GM18508 (cell line): Measurements from ENCODE around the gene LRP1B.

Experiments
- ATAC-seq: cut with Tn5 transposase; IDR thresholded peaks from one replicate; pipeline ENCODE4 v1.9.1; 2021; ENCODE audit warnings: moderate number of reproducible peaks; ENCODE audit not compliant: insufficient read depth, unreplicated experiment

The LRP1B gene

DNA sequence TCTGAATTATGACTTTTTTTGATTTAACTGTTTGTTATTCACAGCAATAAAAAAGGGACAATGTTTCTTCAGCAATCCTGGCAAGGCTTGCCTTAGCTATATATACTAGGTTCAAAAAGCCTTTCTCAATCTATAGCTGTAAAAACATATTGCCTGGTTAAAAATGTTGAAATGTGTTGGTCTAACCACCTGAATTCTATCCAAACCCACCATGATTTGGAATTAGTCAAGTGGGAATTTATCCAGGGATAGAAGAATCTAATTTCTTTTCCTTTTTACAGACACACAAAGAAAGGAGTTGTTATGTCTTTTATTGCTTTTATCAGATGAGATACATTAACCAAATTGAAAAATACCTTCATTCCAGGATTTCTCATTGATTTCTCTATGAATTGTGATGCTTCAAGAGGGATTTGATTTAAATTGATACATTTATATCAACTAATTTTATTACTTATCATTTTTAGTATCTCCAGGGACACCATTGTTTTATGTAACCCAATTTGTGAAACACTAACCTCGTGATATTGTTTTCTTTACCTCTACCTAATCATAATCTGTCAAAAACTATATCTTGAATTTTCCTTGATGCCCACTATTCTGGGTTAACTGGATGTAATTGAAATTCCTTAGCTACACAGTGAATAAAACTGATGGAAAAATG, 88.1 kb downstream of the LRP1B start:
- ATAC-seq: no peak

DNA sequence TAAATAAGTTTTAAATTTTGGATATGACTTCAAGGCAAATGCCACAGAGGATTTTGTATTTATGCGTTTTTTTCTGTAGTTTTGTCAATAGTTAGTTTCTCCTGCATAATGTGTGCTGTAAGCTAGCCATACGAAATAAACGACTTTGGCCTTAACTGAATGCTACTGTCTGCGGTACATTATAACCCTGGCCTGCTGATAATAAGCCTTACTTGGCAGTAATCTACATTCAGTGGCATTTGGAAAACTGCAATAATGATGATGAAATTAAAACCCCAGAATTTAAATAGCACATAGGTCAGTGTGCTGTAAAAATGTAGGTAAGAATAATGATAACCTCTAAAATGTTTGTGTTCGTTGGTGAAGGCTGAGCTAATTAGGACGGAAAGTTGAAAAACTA, 88.8 kb downstream of the LRP1B start:
- no peak for ATAC-seq

DNA sequence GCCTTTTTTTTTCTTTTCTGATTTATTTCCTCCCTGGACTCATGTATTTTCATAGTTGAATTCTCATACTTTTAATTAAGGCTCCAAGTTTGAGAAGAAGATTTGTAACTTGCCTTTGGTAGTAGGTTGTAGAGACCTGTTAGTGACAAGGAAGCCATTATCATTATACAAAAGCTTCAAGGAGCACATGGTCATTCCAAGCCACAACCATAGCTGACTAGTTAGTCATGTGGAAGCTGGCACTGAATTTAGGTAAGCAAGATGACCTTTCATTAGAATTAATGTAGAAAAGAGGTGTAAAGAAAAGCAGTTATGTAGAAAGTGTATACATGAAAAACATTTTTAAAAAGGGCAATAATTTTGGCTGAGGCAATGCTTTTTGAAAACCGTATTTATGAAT, 89.7 kb downstream of the LRP1B start:
- no peak for ATAC-seq

DNA sequence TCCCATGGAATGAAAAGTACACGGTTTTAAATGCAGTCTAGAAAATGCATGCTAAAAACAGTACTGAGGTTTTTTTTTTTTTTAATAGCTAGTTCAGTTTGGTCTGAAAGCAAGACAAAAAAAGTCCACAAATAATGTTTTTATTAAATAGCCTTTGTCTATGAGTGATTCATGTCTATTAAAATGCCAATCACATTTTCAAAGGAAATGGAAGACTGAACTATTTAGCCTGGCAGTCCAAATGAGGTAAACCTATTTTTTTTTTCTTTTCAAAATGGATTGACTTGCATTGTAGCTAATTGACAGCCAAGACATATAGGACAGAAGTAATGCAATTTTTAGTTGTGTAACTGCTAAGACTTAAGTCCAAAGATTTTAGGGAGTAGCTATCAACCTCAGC, 90.3 kb downstream of the LRP1B start:
- ATAC-seq: no peak

DNA sequence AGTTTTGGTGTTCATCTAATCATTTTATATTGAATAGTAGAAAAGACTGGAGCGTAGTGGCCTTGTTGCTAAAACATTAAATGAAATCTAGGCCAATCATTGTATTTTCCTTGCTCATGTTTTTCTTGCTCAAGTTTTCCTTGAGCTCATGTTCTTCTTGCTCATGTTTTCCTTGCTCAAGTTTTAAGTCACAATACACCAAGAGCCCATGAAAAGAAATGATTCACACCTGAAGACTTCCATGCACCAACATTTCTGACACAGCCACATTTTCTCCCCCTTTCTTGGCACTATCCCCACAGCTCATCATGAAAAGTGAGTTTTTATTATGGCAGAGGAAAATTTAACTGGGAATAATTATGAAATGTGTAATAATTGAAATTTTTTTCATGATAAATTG, 92.0 kb downstream of the LRP1B start:
- ATAC-seq: no peak

DNA sequence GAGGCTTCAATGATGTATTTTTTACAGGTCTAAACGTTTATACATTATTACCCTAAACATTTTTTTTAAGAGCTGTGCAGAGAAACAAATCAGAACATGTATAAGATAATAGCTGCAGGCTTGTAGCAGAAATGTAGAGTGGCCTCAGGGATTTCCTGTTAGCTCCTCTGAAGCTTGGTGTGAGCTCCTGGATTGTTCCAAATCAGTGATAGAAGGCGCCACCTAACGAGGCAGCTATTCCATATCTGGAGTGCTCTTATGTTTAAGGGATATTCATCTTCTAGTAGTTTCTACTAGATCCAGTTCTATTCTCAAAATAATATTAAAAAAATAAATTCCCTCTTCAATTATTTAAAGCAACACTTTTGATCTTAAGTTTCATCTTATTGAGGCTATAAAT, 93.1 kb downstream of the LRP1B start:
- no peak for ATAC-seq

DNA sequence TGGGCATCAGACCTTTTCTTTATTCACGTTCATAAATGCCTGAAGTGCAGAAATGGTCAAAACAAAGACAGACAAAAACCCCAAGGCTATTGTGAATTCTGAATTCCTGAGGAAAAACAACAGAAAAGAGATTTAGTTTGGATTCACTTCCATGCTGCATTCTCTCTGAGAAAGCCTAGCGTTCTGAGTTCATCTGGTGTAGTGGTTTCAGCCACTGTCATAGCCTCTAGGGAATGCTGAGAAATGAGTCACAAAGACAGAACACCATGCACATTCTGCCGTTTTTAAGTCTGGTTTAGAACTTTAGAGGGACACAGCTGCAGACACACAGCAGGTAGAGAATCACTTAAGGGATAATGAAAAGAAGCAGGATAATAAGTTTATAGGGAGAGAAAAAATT, 93.8 kb downstream of the LRP1B start:
- ATAC-seq: no peak

DNA sequence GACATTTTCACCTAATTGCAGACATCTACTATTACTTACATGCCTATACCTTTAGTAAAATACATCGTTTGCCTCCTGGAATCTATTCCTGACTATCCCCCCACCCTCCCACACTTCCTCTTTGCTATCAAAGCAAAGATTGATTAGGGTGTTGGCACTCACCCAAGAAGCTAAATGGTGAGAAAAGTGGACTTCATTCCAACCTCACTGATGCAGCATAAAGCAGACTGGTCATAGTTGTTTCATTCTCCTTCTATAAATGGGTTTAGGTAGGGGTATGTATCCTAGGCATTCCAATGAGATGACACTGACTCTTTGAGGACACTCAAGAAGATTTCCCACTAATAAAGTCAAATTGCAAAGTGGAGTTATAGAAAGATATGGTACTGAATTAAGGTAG, 97.4 kb downstream of the LRP1B start:
- no peak for ATAC-seq

DNA sequence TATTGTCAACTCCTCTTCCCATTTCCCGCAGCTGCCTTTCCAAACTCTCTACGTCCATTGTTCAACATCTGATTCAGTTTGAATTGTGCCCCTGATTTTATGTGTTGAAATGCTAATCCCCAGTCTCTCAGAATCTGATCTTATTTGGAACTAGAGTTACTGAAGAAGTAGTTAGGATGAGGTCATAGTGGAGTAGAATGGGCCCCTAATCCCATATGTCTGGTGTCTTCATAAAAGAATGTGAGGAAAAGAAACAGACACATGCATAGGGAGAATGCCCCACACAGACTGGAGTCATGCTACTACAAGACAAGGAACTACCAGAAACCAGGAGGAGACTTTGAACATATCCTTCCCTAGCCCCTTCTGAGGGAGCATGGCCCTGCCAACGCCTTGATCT, 99.2 kb downstream of the LRP1B start:
- ATAC-seq: no peak

DNA sequence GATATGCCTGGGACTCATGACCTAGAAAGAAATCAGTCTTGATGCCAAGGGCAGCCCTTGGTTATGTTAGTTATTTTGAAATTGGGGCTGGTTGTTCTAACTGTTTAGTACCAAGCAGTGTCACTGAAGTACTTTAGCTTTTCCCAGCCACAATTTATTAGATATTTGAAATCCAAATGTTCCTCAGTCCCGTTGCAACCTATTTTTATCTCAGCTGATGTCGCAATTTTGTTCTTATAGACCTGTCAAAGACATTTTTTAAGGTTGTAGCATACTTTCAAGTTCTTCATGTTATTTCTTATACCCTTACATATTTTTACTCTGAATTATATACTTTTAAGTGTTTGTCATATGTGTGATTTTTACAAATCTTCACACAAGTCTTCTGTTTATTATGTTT, 100.1 kb downstream of the LRP1B start:
- ATAC-seq: no peak

DNA sequence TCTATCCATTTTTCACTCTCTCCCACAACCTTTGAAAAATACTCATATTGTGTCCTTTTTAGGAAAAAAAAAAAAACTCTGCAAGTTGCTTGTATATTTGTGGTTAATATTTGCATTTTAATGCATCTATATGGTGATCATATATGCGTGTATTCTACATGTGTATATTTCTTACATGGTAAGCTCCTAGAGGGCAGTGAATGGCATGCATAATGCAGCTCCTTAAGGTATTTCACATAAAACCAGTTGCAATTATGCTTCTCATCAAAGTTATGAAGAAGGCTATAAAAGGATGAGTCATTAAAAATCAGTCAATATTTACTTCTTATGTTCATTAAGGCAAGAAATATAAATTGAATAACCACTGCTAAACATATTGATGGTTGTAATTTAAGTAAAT, 100.8 kb downstream of the LRP1B start:
- no peak for ATAC-seq

DNA sequence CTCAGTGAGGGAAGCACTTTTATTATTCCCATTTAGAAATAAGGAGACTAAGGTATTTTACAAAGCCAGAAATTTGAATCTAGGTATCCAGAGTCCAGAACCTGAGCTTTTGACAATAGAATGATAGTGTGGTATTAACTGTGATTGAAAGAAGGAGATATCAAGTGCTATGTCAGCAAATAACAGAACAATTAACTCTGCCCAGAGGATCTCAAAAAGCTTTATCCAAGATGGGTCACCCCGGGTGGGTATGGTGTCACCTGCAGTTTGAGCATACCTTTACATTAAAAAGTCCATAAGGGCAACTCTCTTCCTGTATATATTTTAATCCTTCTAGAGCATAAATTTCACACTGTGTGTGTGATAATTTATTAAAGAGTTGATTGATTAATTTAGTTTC, 105.4 kb downstream of the LRP1B start:
- no peak for ATAC-seq

DNA sequence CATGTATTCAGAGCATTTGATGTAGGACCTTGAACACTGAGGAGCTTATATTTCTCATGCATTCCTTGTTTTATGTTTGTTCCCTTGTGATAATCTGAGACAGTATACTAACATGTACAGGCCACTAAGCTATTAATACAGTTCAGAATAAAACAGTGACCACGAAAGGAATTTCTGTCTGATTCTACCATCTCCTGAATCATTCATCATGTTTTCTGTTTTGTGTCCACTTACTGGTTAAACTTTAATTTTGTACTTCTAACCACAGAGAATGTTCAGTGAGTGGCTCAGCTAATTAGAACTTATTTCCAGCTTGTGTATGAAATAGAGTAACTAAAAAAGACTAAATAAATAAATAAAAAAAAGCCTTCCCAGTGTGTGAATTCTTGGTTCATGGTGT, 110.4 kb downstream of the LRP1B start:
- no peak for ATAC-seq

DNA sequence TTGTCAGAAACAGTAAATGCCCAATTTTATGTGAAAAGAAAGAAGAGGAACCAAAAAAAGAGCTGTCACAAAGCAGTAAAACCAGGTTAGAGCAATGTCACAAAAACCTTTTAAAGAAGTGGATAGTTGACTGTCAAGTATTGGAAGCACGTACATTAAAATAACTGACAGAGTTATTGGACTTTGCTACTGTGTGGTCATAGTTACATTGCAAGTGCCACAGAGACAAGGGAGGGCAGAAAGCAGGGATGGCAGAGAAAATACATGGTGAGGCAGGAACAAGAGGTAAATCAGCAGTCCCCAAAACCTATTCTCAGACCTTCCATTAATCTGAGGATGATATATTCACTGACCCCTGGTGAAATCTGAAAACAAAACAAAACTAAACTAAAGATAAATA, 116.3 kb downstream of the LRP1B start:
- no peak for ATAC-seq

DNA sequence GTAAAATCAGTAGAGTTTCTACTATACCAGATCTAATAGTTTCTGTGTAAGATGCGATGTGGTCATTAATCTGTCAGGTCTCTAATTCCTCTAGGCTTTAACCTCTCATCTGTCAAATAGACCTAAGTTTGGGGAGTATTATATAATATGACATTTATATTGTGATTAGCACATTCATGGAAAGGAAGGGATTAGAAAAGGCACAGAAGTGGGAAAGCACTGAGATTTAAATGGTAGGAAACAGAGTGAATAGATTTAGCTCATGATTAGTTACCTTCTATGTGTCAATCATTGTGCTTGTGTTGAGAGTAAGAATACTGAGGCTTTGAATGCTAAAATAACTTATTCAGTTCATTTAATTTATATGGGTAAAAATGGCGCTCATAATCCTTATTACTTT, 118.0 kb downstream of the LRP1B start:
- ATAC-seq: no peak

DNA sequence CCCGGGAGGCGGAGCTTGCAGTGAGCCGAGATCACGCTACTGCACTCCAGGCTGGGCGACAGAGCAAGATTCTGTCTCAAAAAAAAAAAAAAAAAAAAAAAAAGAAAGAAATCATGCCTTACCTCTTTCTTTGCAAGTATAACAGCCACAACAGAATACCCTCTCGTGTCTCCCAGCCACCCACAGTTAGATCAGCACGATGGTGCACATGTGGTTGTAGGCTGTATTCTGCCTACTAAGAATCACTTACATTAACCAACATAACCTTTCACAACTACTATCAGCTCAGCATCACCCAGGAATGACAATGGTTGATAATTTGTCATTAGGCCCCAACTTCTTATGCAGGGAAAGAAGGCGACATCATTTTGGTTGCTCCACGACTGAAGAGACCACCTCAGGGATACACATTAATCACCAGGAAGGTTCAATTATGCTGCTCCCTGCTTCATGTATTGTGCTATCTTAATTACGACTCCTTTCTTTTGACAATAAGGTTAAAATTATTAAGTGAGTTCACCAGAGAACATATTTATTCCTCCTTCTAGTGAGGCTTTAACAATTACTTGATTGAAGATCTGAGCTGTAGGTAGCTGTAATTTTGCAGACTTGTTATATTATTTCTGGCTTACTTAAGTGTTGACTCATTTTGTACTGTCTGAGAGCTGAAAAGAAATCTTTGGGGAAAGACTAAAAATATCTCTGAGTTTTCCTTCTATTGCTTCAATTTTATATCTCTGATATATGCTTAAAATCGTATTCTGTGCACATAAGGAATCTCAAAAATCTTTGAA, 120.1 kb downstream of the LRP1B start:
- ATAC-seq: no peak

DNA sequence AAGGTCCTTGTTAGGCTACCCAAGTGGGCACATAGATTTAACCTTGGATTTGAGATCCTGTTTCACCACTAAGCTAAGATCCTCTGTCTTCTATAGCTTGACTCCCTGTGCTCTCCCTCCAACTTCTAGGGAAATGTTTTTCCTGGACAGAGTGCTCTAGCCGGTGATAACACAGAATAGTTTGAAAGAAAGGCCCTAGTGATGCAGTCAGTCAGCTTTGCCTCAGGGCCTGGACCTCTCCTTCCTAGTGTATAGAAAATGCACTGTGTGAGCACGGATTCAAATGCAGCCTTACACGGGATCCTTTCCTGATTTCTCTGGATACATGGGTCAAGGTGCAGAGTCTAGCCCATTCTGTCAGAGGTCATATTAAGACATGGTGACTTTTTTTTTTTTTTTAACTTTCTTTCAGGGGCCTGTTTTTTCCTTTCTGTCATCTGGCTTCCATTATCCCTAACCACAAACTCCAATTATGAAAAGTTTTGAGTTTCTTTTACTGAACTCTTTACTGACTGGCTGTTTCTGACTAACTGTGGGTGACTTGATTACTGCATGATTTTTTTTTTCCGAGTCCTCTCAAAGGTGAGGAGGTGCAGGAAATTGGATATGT, 122.6 kb downstream of the LRP1B start:
- ATAC-seq: no peak

DNA sequence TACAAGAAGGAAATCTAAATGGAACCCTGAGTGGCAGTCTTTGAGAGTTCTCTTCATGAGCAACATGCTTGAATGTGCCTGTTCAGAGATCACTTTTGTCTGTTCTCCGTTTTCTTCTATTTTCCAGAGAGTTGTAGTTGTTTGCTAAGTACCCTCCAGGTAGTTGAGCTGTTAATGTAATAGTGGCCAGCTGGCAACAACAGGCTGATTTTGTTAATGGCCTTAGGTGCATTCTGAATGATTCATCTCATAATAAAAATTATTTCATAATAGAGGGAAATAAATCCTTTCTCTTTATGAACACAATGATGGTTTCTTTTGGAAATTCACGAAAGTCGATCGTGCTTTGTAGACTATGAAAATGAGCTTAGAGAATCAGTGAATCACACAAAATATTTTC, 136.8 kb downstream of the LRP1B start:
- no peak for ATAC-seq

DNA sequence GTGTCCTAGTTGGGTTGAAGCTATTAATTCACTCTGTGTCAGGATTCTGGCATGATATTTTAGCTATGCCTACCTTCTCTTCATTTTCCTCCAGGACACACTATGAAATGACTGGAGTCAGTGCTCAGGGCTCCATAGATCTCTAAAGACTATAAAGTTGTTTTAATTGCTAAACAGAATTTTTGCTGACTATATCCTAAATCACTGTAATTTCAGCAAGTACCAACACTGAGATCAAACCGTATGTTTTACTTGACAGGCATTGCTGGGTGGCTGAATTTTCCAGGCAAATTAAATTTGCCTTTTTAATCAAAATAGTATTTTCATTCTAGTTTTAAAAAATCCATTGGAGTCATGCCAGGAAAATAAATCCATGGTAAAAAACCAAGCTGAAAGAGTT, 138.1 kb downstream of the LRP1B start:
- ATAC-seq: no peak

DNA sequence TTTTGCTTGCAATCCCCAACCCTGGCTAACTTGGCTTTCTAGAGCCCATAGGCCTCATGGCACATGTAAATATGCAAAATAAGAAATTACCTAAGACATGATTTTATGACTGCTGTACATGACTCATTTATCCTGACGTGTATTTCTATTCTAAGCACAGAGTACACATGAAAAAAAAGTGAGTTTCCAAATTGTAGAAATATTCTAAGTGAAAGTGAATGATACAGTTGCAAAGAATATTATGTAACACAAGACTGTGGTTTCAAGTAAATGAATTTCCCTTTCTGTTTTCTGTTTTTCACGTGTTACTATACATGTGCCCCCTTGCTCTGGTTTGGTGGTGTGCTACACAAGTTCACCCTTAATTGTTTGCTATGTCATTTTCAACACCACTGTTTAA, 162.4 kb downstream of the LRP1B start:
- no peak for ATAC-seq

DNA sequence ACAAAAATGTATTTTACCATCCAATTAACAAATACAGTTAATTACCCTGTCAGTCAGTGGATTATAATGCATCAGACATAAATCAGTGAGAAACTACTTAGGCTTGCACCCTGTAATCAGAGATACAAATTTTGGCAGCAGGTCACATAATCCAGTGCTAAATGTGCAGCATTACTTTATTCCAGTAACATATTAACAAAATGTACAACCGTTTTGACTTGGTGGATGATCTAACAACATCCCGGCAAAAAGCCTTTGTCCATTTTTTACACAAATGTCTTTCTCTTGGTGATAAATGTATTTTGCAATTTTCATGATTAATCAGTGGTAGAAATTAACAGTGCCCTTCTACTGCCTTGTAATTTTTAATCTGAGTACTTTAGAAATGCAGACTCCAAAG, 162.8 kb downstream of the LRP1B start:
- ATAC-seq: no peak

DNA sequence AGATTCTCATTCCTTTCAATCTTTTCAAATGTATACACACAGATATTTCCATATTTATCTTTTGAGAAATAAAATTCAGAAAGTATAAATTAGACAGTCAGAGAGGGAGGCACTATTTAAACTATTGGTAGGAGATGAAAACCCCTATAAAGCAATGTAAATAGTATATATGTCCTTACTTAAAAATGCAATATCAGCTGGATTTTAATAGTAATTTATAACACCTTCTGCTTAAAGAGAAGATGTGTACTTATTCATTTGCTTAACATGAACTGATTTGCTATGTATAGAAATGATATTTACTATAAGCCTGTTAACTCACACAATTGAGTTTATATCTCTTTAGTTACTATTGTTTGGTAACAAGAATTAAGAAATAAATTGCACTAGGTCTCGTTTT, 163.3 kb downstream of the LRP1B start:
- ATAC-seq: no peak
